GM10248 (cell line): ENCODE measurements around the gene ROBO1.

ENCODE experiments used
- CTCF ChIA-PET: fragments of 300-600 bp; sonication (Branson Sonifier 250); formaldehyde crosslinking; extraction: SDS; loops from one replicate; lab custom pipeline; 2021; ENCODE audit warnings: antibody characterized with exemption; lab: Yijun Ruan, JAX
- POLR2A ChIA-PET: fragments of 350-650 bp; sonication (Branson Sonifier 250); formaldehyde crosslinking; extraction: SDS; loops from one replicate; lab custom pipeline; 2020; ENCODE audit warnings: antibody characterized with exemption; lab: Yijun Ruan, JAX
- DNase-seq: peaks from one replicate; pipeline ENCODE4 v3.0.0; 2012; ENCODE audit errors: extremely low spot score
- TF ChIP-seq, protein P1 (sequence below): IDR thresholded peaks from 2 replicates; pipeline ENCODE4 v1.5.1; 2012; ENCODE audit warnings: mild to moderate bottlenecking, low read depth; ENCODE audit errors: extremely low read depth, missing control alignments, control extremely low read depth

The ROBO1 gene

DNA sequence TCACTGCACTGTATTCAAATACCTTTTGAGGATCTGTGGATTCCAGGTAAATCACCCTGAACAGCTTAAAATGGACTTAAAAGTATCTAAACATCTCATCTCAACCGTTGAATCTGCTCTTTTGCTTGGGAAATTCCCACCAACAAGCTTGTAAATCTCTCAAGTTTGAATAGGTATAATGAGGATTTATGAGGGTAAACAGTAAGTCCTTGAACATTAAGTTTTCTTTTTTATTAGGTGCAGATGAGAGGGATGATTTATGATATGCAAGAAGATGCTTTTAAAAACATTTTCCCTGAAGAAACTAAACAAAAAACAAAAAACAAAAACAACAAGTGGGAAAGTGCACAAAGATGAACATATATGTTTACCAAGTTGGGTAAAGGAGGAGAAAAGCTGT, 290.6 kb downstream of the ROBO1 start:
- TF ChIP-seq, protein P1, sequence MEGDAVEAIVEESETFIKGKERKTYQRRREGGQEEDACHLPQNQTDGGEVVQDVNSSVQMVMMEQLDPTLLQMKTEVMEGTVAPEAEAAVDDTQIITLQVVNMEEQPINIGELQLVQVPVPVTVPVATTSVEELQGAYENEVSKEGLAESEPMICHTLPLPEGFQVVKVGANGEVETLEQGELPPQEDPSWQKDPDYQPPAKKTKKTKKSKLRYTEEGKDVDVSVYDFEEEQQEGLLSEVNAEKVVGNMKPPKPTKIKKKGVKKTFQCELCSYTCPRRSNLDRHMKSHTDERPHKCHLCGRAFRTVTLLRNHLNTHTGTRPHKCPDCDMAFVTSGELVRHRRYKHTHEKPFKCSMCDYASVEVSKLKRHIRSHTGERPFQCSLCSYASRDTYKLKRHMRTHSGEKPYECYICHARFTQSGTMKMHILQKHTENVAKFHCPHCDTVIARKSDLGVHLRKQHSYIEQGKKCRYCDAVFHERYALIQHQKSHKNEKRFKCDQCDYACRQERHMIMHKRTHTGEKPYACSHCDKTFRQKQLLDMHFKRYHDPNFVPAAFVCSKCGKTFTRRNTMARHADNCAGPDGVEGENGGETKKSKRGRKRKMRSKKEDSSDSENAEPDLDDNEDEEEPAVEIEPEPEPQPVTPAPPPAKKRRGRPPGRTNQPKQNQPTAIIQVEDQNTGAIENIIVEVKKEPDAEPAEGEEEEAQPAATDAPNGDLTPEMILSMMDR, result no peak
- ChIA-PET POLR2A (no interaction called here), CTCF (no interaction called here)
- no peak for DNase-seq

DNA sequence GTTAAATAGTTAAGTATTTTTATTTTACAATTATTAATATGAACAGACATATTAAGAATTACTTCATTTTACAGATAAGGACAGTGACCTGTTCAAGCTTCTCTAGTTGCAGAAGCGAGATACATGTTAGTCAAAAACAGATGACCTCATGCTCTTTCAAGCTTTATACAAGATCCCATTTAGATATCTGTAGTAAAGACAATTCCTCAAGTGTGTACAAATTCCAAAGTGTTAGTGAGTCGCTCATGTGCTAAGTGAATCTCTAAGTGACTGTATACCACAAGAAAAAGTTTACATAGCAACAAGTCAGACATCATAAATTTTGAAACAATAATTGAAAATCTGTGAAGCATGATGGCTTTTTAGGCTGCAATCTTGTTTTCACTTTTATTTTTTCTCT, 293.8 kb downstream of the ROBO1 start:
- ChIA-PET POLR2A (no interaction called here), CTCF (no interaction called here)
- TF ChIP-seq, protein P1, result no peak
- DNase-seq, result no peak

DNA sequence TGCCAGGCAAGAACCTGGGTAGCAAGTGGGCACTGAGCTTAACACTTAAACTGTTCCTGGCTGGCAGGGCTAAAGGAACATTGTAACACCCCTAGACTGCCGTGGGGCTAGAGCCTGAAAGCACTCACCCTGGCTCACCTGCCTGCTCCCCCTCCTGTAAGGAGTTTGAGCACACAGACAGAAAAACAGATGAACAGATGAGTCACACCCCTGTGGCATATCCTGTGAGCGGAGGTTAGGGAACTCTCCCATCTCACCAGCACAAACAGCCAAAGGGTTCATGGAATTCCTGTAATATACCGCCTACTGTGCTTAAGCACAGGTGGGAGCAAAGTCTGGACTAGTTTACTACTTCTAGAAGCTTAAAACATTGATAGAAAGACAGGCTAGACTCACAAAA, 300.1 kb downstream of the ROBO1 start:
- CTCF ChIA-PET, result no interaction called here
- TF ChIP-seq, protein P1, result no peak
- DNase-seq, result no peak
- POLR2A ChIA-PET, result no interaction called here

DNA sequence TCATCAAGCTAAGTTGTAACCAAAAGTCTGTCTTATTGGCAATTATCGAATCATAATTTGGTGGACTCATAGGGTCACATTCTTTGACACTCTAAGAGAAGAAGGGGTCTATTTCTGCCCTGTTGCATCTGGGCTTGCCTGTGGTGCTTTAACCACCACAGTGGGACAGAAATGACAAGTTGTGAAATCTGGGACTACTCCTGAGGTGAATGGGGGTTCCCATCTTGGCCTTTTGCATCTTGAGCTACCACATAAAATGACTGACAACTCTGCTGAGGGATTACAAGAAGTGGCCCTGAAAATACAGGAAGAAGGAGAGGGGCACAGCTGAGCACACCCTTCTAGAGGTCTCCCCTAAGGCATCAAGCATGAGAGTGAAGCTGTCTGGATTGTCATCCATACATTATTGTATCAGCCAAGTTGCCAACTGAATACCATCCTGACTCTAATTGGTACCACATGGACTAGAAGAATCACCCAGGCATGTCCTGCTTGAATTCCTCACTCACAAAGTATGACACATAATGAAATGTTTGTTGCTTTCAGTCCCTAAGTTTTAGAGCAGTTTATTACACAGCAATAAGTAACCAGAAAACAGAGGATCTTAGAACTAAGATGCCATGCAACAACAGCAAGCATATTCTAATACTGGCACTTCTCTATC, 306.5 kb downstream of the ROBO1 start:
- no peak for DNase-seq
- POLR2A ChIA-PET, result no interaction called here
- CTCF ChIA-PET, result interaction anchor here (1.5 kb wide), 1 partner anchor 43 kb away, joined by 3 read pairs; no protein-coding TSS in a partner anchor
- TF ChIP-seq, protein P1, result no peak

DNA sequence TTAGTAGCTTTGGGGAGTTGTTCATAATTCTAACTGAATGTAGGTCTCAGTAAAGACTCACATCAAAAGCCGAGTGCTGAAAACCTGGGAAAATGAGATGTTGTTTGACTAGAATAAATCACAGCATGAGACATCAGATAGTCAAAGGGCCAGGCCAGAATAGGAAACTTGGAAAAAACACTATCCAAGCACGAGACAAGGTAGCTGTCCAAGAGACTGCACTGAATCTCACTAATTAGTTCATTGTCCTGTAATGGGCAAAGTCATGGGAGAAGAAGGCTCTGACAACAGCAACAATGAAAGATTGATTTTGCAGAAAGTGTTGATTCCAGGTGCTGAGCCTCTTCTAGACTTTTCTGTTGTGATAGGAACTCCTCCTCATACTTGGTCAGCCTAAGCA, 314.2 kb downstream of the ROBO1 start:
- no peak for DNase-seq
- TF ChIP-seq, protein P1, result no peak
- CTCF ChIA-PET, result no interaction called here
- POLR2A ChIA-PET, result no interaction called here

DNA sequence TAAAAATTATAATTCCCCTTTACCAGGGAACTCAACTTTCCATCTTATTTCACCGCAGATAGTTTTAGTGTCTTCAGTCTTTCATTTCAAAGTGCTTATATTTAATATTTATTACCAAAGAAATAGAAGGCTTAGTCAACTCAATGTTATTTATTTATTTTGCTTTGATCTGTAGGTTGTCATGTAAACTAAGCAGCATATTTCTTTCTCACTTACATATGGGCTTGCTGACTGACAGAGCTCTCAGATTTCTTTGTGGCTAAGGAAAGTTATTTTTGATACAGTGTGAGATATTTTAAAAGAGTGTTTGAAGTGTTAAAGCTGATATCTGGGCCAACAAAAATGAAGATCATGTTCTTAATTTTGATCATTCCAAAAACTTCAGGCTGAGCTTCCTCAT, 331.4 kb downstream of the ROBO1 start:
- DNase-seq, result no peak
- TF ChIP-seq, protein P1, result no peak
- CTCF ChIA-PET, result interaction anchor here (1.9 kb wide), 1 partner anchor 11 kb away, joined by 6 read pairs; no protein-coding TSS in a partner anchor
- POLR2A ChIA-PET, result no interaction called here

DNA sequence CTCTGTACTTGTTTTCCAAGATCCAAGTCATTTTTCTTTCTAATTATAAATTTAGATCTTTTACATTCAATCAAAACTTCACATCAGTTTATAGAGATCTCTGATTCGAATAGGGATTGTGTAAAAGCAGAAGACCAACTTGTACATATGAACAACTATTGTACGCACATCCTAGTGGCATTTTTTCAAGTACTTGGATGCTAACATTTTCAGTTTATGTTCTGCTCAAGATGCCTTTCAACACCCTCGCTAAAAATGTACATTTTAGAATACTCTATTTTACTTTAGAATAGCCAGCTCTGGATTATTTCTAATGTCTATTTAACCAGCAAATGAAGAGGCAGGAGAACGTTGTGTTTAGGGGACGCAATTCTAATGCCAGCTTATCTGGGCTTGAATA, 340.7 kb downstream of the ROBO1 start:
- TF ChIP-seq, protein P1, result no peak
- ChIA-PET CTCF (no interaction called here), POLR2A (no interaction called here)
- no peak for DNase-seq
